ENCODE measurements around the gene ARGLU1.

The ARGLU1 gene

GRCh38 chr13:106522898-106523525, 44.9 kb downstream of the ARGLU1 start:
- DNase-seq: no peak

DNA sequence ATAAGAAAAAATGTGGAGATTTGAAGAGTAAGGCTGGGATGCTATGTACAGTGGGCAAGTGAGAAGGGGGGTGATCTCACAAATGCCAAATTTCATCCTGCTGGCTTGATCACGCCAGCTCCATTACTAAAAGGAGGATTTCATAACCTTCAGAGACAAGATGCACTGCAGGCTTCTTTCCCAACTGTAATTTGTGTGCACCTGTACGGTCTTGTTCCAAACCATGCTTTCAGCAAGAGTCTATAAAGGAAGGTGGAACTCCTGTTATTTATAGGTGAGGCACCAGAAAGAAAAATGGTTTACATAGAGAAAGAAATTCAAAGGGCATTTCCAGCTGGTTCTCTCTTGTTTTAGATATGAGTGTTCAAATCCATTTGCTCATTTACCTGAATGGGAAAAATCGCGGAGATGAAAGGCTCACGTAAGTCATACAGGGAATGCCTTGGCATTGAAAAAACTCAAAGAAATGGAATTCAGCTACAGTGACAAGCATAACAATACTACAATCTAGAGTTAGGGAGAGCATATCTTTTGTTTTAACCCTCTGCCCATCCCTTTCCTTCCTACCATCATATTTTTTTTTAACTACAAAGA, 45.7 kb downstream of the ARGLU1 start:
- DNase-seq: no peak

GRCh38 chr13:106521095-106521799, 46.7 kb downstream of the ARGLU1 start:
- DNase-seq: no peak

GRCh38 chr13:106520251-106521054, 47.5 kb downstream of the ARGLU1 start:
- DNase-seq: peak; percentile 14

DNA sequence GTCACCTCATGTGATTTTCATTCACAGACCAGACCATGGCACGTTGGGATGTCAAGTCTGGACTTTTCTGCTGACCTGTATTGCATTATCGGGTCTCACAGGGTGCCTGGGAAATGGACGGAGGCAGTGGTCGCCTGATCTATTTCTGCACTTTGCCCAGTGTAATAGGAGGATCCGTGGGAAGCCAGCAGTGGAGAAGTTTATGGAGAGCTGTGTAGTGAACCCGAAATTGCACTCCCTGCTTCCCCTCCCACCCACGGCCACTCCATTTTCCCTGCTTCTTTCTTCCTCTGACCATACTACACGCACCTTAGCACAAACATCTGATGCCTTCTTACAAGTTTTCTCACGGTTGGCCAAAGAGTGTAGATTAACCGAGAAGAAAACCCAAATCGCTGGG, 49.4 kb downstream of the ARGLU1 start:
- DNase-seq: no peak

DNA sequence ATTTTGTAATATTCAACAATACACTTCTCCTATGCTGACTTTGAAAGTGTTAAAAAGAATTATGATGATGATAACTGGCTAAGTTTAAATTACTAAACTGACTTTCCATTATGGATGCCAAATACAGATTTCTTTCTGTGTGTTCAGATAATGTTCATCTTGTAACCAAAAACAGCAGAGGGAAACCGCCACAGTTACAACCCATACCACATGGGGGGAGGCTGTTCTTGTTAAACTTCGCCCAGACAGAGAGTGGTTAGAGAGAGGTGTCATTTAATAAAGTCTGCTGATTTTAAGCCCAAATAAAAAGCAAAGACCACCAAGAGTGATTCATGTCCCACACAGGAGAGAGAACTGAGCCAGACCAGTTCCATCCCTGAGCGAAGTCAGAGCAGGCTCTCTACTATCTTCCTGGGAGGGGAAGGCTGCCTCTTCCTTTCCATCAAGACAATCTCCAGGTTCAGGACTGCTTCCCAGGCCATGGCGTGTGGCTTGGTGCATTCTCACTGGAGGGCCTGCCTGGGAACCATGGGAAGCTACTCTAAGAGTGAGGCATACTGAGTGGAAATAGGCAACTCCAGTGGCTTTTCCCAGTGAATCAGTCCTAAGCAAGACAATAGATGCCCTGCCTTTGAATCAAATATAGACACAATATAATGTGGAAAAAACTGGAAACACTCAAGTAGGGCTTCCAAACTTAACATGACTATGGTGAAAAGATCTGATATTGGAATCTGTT, 50.7 kb downstream of the ARGLU1 start:
- DNase-seq: no peak

DNA sequence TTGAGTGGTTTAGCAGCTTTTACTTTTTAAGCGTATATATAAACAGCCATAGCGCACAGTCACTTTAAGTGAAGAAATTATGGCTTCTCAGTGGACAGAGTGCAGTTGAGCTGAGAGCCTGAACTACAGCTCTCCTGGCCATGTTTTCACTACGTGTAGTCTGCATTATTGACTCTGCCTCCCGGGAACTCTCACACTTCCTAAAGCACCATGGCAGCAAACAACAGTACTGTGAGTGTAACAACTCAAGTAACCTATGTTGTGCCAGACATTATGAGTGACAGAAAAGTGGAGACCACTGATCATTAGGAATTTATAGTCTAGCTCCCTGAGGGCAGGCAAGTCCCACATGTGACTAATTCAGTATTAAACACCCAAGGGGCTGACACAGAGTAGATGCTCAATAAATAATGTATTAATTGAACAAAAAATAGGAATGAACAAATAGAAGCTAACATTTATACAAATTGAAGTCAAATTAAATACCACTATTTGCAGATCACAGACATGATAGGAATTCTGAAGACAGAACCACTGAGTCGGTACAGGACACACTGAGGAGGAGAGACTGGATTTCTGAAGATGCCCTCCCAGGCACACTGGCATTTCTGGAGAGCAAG, 52.2 kb downstream of the ARGLU1 start:
- DNase-seq: no peak

DNA sequence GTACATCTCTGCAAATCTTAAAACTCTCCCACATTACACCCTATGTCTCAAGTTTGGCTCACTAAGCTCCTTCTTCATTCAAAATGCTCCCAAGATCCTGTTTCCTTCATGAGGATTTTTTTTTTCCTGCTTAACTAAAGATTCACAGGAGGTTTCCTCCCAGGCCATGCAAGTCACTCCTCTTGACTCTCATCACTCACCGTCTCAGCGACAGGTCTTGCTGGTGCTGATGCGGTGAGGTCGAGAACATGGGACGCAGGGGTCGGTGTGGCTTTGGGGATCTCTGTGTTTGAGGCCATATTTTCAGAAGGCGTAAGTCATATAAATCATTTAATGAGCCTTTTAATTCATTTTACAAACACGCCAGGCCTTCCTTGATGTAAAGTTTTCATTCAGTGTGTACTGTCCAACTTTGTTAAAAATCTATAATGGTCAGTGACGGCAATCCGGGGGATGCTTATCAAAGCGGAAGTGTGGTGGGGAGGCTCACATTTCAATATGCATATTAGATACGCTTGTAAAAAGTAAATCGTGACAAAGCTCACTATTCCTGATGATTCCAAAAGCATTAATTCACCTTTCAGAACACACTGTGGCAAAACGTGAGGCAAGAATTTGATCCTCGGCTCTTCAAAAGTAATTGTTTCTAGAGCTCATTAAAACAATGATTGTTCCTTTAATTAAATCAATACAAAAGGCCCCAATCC, 52.9 kb downstream of the ARGLU1 start:
- no peak for DNase-seq

DNA sequence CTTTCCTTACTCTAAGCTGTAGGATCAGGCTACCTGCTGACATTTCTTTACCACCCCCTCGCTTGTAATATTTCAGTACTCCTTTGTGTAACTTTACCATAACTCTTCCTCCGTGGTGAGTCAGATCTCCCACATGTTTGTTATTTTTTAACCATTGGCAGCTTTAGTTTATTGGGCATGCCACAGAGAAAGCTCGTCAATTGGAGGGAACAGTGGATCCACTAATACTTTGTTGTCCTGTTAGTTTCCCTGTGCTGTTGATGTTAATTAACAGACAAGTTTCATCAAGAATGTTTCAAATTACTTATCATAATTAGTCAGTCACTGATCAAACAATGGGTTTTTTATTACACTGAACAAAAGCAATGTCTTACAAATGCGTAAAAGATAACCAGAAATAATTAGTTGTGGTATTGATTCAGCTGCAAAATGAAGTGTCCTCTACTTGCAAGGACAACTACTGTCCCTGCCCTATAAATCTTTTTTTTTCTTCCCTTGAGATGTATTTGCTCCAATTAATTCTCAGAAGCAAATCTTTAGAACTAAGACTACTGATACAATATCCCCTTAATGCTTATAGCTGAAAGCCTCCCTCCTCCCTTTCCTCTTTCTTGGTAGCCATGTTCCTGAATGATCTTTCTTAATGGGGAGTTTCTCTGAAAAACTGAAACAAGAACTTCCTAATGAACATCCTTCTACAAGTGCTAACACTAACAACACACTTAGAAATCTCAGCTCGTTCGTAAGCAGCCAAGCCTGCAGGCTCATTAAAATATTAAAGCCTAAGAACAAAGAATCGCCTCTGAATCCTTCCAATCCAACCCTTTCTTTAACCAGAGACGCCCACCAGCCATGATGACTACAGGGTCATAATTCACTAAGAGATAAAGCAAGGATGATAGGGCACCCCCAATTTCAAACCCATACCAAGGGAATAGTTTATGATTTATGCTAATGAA, 54.6 kb downstream of the ARGLU1 start:
- DNase-seq: no peak

DNA sequence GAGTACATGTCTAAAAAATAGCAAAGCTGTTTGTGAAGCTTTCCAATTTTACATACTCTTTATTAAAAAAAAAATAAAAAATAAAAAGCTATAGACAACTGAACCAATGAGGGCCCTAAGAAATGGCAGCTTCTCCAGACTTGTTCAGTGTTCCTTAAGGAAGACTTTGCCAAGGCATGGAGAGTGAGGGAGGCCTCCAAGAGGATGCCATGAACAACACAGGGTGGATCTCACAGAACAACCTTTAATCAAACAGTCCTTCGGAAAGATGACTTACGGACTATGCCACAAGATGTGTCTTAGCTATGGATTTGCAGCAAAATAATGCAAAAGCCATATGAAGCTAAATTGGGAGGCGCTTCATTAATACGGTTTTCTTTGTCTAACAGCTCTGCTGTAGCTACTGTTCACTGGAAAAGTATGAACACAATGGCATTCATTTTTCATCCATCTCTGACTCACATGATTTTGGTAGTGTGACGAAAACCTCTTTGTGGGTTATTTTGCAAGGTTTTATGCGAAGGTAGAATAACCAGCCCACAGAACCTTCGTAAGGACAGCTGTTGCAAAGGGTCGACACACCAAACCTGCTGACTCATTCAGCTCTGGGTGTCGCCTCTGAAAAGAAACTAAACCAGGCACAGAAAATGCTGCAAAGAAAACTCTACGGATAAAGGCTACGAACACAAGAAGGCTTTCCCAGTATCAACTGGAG, 60.2 kb downstream of the ARGLU1 start:
- DNase-seq: peak; percentile 71

- DNase-seq: no peak
Measured at GRCh38 chr13:106506286-106506685, 61.7 kb downstream of the ARGLU1 start.

- DNase-seq: no peak
Measured at GRCh38 chr13:106505732-106506131, 62.2 kb downstream of the ARGLU1 start.

DNA sequence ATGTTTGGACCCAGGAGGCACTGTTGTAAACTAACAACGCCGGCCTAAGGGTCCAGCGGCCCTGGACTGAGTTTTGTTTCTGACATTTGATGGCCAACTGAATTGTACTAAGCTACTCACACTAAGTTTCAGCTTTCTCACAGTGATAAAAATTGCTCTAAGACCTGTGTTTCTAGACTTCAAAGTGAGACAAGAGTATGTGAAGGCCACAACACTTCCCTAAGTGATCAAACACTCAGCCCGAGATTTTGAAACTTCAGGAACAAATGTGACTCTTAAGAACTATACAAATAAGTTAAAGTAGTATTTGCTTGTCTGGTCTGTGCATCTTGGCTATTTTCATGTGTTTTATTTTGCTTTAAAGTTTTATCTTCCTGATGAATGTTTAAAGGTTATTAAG, 62.6 kb downstream of the ARGLU1 start:
- DNase-seq: no peak

GRCh38 chr13:106503730-106504453, 64.0 kb downstream of the ARGLU1 start:
- no peak for DNase-seq

DNA sequence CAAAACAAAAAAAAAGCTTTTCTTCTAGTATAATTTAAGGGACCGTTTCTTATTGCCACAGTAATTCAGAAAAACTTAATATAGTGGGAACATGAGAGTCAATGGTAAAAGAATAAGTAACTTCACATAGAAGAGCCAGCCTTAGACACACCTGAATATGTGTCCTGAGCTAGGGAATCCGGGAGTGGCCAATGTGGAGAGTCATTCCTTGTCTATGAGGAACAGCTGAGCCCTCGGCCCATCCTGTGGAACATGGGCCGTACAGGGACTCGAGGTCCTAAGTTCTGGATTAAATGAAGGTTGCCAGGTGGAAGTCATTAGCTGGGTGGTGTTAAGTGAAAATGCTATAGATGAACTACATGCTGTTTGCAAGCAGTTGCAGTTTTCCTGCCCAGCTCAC, 64.7 kb downstream of the ARGLU1 start:
- DNase-seq: no peak

DNA sequence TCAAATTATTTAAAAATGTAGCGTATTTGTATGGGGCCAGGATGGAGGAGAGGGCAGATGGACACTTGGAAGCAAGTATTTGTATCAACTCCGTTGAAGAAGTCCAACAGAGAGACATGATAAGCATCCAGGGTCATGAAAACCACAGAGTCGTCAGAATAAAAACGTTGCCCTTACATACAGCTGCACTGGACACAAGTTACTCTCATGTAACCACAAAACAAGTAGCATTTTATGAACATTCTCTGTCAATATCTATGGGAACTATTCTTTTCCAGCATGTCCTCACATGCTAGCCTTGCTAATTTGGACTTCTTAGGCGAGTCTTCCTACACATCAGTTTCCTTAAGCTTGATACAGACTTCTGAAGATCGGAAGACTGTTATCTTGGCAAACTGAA, 67.5 kb downstream of the ARGLU1 start:
- DNase-seq: no peak

DNA sequence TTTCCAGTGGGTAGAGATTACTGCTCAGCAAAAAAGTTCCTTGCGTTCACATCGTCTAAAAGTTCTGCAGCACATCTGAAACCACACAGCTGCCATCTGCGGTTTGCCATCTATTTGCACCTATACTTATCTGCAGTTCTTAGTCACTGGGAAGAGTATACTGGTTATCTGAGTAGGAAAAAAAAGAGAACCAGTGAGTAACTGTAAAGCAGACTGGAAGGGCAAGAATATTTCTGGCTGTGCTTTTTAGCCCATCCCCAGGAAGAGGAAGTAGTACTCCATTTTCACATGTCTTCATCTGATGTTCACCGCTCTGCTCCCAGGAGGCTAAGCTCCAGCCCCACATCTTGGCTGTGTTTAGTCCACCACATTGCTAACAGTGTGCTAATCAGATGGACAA, 68.0 kb downstream of the ARGLU1 start:
- no peak for DNase-seq

DNA sequence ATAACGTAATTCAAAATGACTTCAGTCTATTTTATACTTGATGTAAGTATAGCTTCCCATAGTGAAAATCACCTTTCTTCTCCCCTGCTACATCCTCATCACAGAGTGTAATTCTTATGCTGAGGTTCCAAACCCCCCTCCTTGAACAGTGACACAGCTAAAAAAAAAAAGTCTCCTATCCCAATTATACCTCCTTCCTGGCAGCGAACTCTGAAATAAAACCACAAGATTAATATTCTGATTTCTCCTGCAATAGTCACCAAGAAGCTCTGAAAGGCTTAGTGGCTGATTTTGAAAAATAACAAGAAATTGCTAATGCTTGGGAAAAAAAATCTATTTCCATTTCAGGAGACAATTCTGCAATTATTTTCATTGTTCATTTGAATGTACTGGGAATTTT, 68.8 kb downstream of the ARGLU1 start:
- no peak for DNase-seq

DNA sequence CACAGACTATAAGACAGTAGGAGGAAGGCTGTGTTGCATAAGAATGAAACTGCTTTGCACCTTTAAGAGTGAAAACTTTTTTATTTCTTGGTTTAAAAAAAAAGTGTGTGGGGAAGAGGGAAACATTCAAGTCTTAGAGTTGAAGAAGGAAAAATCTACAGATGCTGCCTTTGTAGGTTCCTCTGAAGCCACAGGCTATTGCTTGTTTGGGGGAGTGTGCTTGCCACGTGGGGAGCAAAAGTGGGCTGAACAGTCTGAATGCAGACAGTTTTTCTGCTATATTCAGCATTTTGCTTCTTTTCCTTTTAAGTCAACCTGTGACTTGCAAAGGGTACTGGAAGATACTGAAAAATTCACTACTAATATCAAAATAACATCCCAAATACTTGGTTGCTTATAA, 69.4 kb downstream of the ARGLU1 start:
- DNase-seq: no peak
